MM.1S (cell line): ENCODE measurements around the gene ZNF618.

Experiments used
- EZH2 ChIP-seq: fragments of 300-600 bp; sonication (generic); optimal IDR thresholded peaks from 2 replicates; pipeline ENCODE3; 2017; ENCODE audit warnings: low read depth, mild to moderate bottlenecking, antibody characterized with exemption, low read length, mixed read lengths
- TF ChIP-seq, protein P1 (sequence below): fragments of 300-600 bp; sonication (generic); IDR thresholded peaks from 2 replicates; pipeline ENCODE4 v1.5.1; 2016; ENCODE audit warnings: antibody characterized with exemption, low read length, mixed read lengths

DNA sequence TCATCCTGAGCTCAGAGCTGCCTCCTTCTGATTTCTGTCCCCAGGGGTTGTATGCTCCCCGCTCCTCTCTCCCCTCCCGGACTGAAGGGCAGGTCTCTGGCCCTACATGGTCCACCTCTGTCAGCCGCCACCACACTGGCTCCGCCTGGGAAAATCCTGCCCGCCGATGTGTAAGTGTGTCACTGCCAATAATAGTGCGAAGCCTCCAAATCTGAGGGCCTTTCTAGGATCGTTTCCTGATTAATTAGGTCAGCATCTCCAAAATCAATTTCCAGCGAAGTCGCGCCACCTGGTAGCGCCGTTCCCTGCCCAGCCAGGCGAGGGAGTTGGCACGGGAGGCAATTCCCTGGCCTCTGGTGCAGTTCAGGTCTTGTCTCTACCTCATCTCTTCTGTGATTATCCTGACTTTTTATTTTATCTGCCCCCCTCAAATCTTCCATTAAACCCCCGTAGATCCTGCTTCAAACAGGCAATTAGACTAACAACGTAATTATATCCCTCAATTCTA lies 73.5 kb downstream of the ZNF618 start:
- TF ChIP-seq, protein P1, sequence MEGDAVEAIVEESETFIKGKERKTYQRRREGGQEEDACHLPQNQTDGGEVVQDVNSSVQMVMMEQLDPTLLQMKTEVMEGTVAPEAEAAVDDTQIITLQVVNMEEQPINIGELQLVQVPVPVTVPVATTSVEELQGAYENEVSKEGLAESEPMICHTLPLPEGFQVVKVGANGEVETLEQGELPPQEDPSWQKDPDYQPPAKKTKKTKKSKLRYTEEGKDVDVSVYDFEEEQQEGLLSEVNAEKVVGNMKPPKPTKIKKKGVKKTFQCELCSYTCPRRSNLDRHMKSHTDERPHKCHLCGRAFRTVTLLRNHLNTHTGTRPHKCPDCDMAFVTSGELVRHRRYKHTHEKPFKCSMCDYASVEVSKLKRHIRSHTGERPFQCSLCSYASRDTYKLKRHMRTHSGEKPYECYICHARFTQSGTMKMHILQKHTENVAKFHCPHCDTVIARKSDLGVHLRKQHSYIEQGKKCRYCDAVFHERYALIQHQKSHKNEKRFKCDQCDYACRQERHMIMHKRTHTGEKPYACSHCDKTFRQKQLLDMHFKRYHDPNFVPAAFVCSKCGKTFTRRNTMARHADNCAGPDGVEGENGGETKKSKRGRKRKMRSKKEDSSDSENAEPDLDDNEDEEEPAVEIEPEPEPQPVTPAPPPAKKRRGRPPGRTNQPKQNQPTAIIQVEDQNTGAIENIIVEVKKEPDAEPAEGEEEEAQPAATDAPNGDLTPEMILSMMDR: no peak
- TF ChIP-seq EZH2: no peak
